Midbrain (tissue), 1 donor: ENCODE measurements around the gene MT1F.
A peak's percentile ranks its signal among the peaks of the same experiment; 100 is the strongest.
"Not testable (repeated sequence)": the region's sequence is repeated elsewhere in the genome, so short reads cannot be mapped to it uniquely, and the experiment has no call there.

ENCODE experiments used
- DNase-seq: peaks from one replicate; lab custom pipeline; 2025; lab: John Stamatoyannopoulos, UW

The MT1F gene

GRCh38 chr16:56645311-56645710, 12.4 kb upstream of the MT1F start:
- no peak for DNase-seq

- no peak for DNase-seq
Observed at GRCh38 chr16:56645838-56646237, 11.9 kb upstream of the MT1F start.

GRCh38 chr16:56647641-56648431, 9.9 kb upstream of the MT1F start:
- DNase-seq: no peak

- DNase-seq: no peak
Observed at GRCh38 chr16:56649271-56649670, 8.5 kb upstream of the MT1F start.

- no peak for DNase-seq
Observed at GRCh38 chr16:56649820-56650219, 7.9 kb upstream of the MT1F start.

- DNase-seq: no peak
Observed at GRCh38 chr16:56651586-56651985, 6.2 kb upstream of the MT1F start, which contains the start of gene MT1B. Gene MT1B, plus strand, starts transcription at chr16:56651886. Its CDS starts 68 bp downstream, at chr16:56651954.

GRCh38 chr16:56652600-56652999, 5.2 kb upstream of the MT1F start:
- DNase-seq: no peak

GRCh38 chr16:56653218-56653617, 4.5 kb upstream of the MT1F start:
- no peak for DNase-seq

- DNase-seq: no peak
Observed at GRCh38 chr16:56658327-56658875, 642 bp downstream of the MT1F start.

- DNase-seq: no peak
Observed at GRCh38 chr16:56662357-56663354, 4.9 kb downstream of the MT1F start.

GRCh38 chr16:56664506-56664905, 6.7 kb downstream of the MT1F start:
- no peak for DNase-seq

- not testable (repeated sequence) for DNase-seq
Observed at GRCh38 chr16:56665286-56666261, 7.8 kb downstream of the MT1F start.

- DNase-seq: peak; percentile 52
Observed at GRCh38 chr16:56667581-56668571, 10.1 kb downstream of the MT1F start, which contains the start of gene MT1G. Gene MT1G, minus strand, starts transcription at chr16:56668065. Its CDS starts 72 bp downstream, at chr16:56667993.

GRCh38 chr16:56669005-56669839, 11.5 kb downstream of the MT1F start, which contains the start of gene MT1H:
Gene MT1H, plus strand, starts transcription at chr16:56669814. Its CDS starts 71 bp downstream, at chr16:56669885.
- DNase-seq: no peak

GRCh38 chr16:56669840-56670619, 12.3 kb downstream of the MT1F start:
- no peak for DNase-seq

- no peak for DNase-seq
Observed at GRCh38 chr16:56670620-56670934, 12.8 kb downstream of the MT1F start.

- DNase-seq: not testable (repeated sequence)
Observed at GRCh38 chr16:56671691-56672090, 13.9 kb downstream of the MT1F start.

GRCh38 chr16:56672171-56672570, 14.4 kb downstream of the MT1F start:
- DNase-seq: not testable (repeated sequence)
